ENCODE measurements around the gene DGKD.
"Not testable (repeated sequence)": the region's sequence is repeated elsewhere in the genome, so short reads cannot be mapped to it uniquely, and the experiment has no call there.

The DGKD gene

DNA sequence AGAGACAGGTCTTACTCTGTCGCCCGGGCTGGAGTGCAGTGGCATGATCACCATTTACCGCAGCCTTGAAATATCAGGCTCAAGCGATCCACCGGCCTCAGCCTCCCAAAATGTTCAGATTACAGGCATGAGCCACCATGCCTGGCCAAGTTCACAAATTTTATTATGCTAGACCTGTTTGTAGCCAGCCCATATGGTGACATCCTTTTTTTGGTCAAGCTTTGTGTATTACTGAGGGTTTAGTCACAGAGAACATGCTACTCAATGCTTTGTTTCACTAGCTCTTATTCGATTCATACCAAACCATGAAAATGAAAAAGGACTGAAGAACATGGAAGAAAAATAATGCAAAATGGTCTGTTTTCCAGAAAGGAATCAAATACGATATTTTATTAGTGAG, 41.4 kb downstream of the DGKD start:
- Histone ChIP-seq H3K4me1 (ENCODE audit: control insufficient read depth in 1 of 2, insufficient read depth in 1 of 2, low read depth in 1 of 2, low read length in 1 of 2) (peaks cover 6 to 7% of the 10 kb centered on the region in 2 experiments), H3K27me3 (no peaks in the 10 kb centered on the region), H3K9me3 (no peaks in the 10 kb centered on the region), H3K36me3 (peaks cover 71% of the 10 kb centered on the region), H3K27ac (peak overlapping the region; percentile 55), H3K4me3 (ENCODE audit: low read depth in 1 of 2, low read length in 1 of 2) (no peak overlapping the region)
- TF ChIP-seq, protein P1, sequence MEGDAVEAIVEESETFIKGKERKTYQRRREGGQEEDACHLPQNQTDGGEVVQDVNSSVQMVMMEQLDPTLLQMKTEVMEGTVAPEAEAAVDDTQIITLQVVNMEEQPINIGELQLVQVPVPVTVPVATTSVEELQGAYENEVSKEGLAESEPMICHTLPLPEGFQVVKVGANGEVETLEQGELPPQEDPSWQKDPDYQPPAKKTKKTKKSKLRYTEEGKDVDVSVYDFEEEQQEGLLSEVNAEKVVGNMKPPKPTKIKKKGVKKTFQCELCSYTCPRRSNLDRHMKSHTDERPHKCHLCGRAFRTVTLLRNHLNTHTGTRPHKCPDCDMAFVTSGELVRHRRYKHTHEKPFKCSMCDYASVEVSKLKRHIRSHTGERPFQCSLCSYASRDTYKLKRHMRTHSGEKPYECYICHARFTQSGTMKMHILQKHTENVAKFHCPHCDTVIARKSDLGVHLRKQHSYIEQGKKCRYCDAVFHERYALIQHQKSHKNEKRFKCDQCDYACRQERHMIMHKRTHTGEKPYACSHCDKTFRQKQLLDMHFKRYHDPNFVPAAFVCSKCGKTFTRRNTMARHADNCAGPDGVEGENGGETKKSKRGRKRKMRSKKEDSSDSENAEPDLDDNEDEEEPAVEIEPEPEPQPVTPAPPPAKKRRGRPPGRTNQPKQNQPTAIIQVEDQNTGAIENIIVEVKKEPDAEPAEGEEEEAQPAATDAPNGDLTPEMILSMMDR (IDR thresholded peaks at IDR 0.05), result no peak

DNA sequence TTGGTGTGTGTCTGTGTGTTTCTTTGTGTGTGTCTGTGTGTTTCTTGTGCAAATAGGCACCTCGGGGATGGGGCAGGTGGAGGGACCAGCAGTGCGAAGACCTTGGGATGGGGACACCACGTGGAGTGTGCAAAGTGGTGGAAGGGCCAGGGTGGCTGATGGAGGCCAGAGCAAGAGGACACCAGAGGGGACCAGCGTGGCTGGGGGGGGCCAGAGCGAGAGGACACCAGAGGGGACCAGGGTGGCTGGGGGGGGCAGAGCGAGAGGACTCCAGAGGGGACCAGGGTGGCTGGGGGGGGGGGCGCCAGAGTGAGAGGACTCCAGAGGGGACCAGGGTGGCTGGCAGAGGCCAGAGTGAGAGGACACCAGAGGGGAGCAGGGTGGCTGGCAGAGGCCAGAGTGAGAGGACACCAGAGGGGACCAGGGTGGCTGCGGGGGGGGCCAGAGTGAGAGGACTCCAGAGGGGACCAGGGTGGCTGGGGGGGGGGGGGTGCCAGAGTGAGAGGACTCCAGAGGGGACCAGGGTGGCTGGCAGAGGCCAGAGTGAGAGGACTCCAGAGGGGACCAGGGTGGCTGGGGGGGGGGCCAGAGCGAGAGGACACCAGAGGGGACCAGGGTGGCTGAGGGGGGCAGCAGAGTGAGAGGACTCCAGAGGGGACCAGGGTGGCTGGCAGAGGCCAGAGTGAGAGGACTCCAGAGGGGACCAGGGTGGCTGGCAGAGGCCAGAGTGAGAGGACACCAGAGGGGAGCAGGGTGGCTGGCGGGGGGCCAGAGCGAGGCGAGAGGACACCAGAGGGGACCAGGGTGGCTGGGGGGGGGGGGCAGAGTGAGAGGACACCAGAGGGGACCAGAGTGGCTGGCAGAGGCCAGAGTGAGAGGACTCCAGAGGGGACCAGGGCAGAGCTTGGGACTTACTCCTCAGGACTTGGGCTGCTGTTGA, 42.7 kb downstream of the DGKD start:
- H3K27me3 ChIP-seq; H3K27ac ChIP-seq; H3K9me3 ChIP-seq; H3K4me1 ChIP-seq (ENCODE audit: control insufficient read depth in 1 of 2, insufficient read depth in 1 of 2, low read depth in 1 of 2, low read length in 1 of 2); H3K4me3 ChIP-seq (ENCODE audit: low read depth in 1 of 2, low read length in 1 of 2): not testable (repeated sequence)
- H3K36me3 ChIP-seq, result peaks cover 69% of the 10 kb centered on the region

DNA sequence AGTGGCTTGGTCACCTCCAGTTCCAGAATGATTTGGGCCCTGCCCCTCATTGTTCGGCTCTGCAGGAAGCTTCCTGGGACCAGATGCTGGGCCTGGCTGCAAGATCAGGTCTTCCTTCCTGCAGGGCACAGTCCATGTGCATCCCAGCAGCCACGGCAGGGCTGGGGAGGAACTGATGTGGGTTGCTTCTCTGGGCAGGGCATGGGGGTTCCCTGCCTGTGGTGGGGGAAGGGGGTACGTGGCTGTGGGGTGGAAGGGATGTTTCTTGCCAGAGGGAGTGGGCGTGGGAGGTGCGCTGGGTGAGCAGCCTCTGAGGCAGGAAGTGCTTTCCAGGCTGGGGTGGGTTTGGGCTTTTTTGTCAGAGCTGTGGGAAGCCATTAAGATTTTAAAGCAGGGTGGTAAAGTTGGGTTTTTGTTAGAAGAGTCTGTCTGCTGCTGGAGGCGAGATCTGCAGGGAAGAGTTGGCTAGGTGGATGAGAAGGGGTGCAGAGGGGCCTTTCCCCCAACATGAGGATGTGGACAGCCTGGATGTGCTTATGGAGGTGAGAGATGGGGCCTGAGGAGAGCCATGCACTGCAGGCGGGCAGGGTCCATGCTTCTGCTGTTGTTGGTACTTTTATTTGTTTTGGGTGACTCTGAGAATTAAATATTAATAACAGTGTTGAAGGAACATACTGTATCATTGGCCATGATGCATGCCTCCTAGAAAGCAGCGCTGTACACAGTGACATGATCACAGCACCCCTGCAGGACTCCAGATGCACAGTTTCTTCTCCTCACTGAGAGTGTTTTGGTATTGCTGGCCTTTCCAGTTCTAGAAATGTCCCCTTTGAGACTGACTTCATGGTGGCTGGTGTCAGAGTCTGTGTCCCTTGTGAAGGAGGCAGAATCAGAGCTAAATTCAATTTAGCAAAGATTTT, 45.3 kb downstream of the DGKD start:
- TF ChIP-seq, protein P1 (IDR thresholded peaks at IDR 0.05), result no peak
- peak overlapping the region; percentile 17 for H3K27ac ChIP-seq
- peaks cover 6 to 7% of the 10 kb centered on the region in 2 experiments for H3K4me1 ChIP-seq (ENCODE audit: control insufficient read depth in 1 of 2, insufficient read depth in 1 of 2, low read depth in 1 of 2, low read length in 1 of 2)

DNA sequence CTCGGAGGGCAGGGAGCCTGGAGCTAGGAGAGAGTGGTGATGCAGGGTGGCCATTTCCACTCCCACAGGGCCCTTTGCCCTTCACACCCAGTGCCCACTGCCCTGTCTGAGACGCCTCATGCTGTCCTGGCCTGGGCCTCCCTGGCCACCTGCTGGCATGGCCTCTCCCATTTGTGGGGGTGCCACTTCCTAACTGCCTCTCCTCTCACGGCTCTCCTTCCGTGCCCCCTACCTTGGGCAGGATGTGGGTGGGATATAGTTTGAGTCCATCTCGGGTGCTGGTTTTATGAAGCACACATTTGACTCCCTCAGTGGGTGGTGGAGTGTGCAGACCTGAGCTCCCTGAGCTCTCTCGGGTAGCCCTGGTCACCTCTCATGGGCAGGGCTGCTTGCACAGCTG, 46.0 kb downstream of the DGKD start:
- Histone ChIP-seq H3K27me3 (no peaks in the 10 kb centered on the region), H3K4me1 (ENCODE audit: control insufficient read depth in 1 of 2, insufficient read depth in 1 of 2, low read depth in 1 of 2, low read length in 1 of 2) (peaks cover 6 to 7% of the 10 kb centered on the region in 2 experiments), H3K27ac (peak overlapping the region; percentile 27), H3K4me3 (ENCODE audit: low read depth in 1 of 2, low read length in 1 of 2) (no peak overlapping the region), H3K36me3 (peaks cover 76% of the 10 kb centered on the region), H3K9me3 (no peaks in the 10 kb centered on the region)
- TF ChIP-seq, protein P1 (IDR thresholded peaks at IDR 0.05), result no peak

More for the DNA sequence above, 45.3 kb downstream of the DGKD start:
- no peaks in the 10 kb centered on the region for H3K27me3 ChIP-seq
- H3K9me3 ChIP-seq, result no peaks in the 10 kb centered on the region
- no peak overlapping the region for H3K4me3 ChIP-seq (ENCODE audit: low read depth in 1 of 2, low read length in 1 of 2)
- peaks cover 80% of the 10 kb centered on the region for H3K36me3 ChIP-seq

DNA sequence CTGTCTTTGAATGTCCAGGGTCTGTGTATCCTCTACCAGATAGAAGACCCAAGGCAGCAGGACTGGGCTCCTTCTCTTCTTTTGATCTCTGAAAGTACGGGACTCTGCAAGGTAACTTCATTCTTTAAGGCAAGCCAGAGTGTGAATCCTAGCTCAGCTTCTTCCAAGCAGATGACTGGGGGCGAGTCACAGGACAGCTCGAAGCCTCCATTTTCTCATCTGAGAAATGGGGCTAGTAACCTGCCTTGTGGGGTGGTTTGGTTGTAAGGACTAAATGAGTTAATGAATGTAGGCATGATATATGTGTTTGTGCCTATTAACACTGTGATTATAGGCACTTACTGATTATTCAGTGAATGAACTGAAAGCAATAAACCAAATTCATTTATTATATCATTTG, 46.7 kb downstream of the DGKD start:
- Histone ChIP-seq H3K4me3 (ENCODE audit: low read depth in 1 of 2, low read length in 1 of 2) (no peak overlapping the region), H3K36me3 (peaks cover 76% of the 10 kb centered on the region), H3K4me1 (ENCODE audit: control insufficient read depth in 1 of 2, insufficient read depth in 1 of 2, low read depth in 1 of 2, low read length in 1 of 2) (peaks cover 2 to 3% of the 10 kb centered on the region in 2 experiments), H3K27ac (no peak overlapping the region), H3K27me3 (no peaks in the 10 kb centered on the region), H3K9me3 (no peaks in the 10 kb centered on the region)
- TF ChIP-seq, protein P1 (IDR thresholded peaks at IDR 0.05), result no peak
